COLO668 (cell line): ENCODE measurements around the gene ENOSF1.
A peak's percentile ranks its signal among the peaks of the same experiment; 100 is the strongest.

ENCODE experiments used
- DNase-seq: peaks from one replicate; lab custom pipeline; 2025; ENCODE audit not compliant: unreplicated experiment; lab: John Stamatoyannopoulos, UW

The ENOSF1 gene

DNA sequence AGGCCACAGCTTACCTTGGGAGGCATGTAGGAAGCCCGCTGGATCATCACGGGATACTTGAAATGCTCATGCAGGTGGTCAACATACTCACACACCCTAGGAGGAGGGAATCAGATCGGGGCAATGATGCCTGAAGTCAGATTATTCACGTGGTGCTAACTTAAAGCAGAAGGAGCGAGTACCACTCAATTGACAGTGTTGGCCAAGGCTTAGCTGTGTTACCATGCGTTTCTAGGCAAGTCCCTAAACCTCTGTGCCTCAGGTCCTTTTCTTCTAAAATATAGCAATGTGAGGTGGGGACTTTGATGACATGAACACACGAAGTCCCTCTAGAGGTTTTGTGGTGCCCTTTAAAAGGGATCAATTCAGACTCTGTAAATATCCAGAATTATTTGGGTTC lies 37.1 kb downstream of the ENOSF1 start:
- no peak for DNase-seq

DNA sequence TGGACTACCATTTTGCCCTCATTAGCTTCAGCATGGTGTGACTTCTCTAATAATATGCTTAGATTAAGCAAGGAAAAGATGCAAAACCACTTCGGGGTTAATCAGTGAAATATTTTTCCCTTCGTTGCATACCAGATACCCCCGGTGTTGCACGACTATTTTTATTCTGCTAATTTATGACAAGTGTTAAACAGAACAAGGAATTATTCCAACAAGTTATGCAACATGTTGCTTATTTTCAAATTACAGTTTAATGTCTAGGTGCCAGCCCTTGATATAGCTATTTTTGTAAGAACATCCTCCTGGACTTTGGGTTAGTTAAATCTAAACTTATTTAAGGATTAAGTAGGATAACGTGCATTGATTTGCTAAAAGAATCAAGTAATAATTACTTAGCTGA lies 38.7 kb downstream of the ENOSF1 start:
- no peak for DNase-seq

DNA sequence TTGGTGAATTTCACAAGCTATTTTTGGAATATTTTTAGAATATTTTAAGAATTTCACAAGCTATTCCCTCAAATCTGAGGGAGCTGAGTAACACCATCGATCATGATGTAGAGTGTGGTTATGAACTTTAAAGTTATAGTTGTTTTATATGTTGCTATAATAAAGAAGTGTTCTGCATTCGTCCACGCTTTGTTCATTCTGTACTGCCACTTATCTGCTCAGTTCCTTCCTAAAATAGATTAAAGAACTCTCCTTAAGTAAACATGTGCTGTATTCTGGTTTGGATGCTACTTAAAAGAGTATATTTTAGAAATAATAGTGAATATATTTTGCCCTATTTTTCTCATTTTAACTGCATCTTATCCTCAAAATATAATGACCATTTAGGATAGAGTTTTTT lies 39.1 kb downstream of the ENOSF1 start:
- DNase-seq, result no peak

DNA sequence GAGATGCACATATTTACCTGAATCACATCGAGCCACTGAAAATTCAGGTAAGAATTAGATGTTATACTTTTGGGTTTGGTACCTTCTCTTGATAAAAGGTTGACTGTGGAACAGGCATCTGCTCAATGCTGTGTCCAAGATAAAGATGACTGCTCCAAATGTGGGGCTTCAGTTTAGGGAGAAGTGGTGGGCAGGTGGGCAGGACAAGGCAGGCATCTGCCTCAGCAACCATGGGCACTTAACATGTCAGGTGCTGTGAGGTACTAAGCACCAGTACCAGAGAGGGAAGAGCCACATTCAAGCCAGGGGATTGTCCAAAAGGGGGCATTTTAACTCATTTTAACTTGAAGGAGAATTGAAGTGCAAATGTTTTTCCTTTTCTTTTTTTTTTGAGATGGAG lies 41.0 kb downstream of the ENOSF1 start:
- no peak for DNase-seq

DNA sequence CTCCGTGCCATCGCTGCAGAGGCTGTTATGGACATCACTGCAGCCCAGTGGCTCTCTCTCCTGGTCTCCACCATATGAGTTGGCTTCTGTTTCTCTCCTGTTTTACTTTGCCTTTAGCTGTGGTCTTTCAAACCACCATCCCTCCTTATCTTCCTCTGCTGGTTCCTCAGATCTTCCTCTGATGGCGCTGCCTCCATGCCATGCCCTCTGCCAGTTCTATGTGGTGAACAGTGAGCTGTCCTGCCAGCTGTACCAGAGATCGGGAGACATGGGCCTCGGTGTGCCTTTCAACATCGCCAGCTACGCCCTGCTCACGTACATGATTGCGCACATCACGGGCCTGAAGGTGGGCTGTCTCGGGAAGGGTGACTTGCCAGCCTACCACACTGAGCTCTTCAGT lies 41.9 kb downstream of the ENOSF1 start:
- no peak for DNase-seq

DNA sequence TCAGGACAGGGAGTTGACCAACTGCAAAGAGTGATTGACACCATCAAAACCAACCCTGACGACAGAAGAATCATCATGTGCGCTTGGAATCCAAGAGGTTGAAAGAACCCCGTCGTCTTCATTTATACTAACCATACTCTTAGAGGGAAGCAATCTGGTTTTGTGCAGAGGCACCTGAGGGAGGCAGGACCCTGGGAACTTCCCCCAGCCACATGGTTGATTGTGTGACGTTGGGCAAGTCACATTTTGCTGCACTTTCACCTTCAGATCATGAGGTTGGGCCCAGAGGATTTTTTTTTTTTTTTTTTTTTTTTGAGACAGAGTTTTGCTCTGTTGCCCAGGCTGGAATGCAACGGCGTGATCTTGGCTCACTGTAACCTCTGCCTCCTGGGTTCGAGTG lies 43.4 kb downstream of the ENOSF1 start:
- DNase-seq, result no peak

DNA sequence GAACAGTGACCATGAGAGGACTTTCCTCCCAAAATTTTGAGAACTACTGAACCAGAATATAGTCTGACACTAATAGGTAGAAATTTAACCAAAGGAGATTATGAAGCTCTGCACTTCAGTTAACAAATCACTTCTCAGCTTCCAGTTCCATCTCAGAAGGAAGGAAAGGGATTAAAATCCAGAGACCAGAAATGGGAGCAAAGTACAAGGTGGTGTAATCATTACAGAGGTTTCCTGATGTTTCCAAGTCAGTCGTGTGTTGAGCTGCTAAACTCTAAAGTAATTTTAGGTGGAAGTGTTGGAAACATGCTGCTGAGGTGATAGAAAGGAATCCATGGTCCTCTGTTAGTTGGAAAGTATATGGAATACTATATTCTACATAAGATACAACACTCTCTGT lies 44.2 kb downstream of the ENOSF1 start:
- no peak for DNase-seq

DNA sequence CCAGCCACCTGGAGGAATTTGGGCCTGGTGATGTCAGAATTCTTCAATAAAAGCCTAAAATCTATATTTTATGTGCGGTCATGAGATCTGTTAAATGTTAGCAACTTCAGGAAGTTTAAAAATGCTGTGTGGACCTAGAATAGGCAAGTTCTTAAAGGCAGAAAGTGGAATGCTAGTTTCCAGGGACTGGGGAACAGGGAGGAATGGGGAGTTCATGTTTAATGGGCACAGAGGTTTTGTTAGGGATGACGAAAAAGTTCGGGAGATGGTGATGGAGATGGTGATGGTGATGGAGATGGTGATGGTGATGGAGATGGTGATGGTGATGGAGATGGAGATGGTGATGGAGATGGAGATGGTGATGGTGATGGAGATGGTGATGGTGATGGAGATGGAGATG lies 45.8 kb downstream of the ENOSF1 start:
- DNase-seq, result no peak

DNA sequence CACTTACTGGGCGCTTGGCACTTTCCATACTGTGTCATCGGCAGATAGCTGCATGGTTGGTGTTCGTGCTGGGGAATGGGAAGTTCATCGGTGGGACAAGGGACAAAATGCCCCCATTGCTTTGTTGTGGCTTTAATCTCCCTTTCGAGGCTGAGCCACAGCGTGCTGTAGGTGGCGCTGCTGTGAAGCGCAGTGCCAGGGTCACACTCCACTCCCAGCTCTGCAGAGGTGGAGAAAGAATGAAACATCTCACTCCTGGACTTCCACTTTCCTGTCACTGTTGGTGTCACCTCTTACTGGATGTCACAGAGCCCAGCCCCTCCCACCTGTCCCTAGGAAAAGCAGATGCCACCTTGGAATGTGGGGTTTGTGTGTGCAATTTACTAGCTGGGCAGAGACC lies 46.3 kb downstream of the ENOSF1 start:
- DNase-seq, result no peak

DNA sequence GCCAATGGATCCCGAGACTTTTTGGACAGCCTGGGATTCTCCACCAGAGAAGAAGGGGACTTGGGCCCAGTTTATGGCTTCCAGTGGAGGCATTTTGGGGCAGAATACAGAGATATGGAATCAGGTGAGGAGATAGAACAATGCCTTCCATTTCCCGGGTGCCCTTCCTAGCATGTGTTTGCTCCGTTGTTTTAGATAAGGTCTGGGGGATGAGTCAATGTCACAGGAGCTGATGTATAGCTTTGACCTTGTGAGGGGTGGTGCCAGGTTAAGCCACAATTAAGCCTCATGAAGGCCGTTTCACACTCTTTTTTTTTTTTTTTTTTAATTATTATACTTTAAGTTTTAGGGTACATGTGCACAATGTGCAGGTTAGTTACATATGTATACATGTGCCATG lies 50.2 kb downstream of the ENOSF1 start:
- DNase-seq, result no peak

DNA sequence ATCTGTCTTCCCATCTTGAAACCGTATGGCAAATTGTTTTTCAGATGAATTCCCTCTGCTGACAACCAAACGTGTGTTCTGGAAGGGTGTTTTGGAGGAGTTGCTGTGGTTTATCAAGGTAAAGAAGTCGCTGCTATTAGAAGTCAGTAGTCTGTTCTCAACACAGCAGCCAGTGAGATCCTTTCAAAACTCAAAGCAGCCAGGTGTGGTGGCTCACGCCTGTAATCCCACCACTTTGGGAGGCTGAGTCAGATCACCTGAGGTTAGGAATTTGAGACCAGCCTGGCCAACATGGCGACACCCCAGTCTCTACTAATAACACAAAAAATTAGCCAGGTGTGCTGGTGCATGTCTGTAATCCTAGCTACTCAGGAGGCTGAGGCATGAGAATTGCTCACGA lies 52.8 kb downstream of the ENOSF1 start:
- no peak for DNase-seq

DNA sequence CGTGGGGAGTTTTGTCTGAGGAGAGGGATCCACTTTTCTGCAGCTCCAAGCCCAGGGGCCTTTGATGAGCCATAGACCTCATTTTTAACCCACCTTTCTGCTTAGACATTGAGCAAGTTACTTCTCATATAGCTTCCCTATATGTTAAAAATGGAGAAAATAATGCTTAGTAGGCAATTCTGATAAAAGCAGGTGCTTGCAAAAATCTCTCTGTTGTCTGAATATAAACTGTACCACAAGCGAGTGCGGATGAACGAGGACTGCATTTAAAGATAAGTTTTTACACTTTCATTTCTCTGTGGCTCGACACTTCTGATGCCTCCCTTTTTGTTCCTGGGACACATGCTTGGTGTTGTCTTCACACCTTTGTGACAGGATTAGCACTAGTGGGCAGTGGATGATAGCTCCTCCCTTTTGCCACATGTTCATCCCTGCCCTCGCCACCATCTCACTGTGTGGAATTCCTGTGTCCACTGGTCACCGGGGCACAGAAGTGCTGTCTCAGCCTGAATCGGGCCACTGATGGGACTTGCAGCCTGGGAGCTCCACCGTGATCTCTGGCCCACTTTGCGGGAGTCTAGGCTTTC lies 53.4 kb downstream of the ENOSF1 start:
- DNase-seq, result no peak

DNA sequence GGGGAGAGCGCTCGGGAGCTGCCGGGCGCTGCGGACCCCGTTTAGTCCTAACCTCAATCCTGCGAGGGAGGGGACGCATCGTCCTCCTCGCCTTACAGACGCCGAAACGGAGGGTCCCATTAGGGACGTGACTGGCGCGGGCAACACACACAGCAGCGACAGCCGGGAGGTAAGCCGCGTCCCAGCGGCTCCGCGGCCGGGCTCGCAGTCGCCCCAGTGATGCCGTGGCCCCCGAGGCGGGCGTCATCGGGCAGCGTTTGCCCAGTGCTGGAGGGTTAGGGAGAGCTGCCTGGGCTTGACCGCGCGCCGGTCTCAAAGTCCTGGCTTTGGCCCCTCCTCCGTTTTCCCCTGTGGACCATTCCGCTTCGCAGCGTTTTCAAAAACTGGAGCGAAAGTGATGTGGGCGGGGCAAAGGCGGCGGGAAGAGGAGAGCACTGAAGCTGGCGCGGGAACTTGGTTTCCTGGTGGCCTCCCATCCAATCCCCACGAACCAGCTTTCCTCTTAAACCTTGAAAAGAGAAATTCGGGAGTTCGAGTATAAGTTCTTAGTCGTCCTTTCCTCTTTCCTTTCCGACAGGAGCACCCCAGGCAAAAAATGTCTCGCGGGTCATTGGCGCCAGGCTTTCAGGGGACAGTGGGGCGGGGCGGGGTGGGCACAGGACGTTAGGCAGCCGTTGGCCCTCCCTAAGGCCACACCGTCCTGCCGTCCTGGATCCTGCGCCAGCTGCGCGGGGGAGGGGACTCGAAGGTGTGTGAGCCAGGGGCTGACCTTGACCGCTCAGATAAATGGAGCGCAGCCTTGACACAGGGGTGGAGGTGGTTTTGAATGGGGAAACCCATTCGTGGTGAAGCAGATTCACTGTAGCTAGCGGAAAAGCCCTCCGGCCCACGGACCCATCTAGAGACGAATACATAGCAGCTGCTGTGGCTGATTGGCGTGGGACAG lies 54.2 kb downstream of the ENOSF1 start:
- peak; percentile 96 for DNase-seq

DNA sequence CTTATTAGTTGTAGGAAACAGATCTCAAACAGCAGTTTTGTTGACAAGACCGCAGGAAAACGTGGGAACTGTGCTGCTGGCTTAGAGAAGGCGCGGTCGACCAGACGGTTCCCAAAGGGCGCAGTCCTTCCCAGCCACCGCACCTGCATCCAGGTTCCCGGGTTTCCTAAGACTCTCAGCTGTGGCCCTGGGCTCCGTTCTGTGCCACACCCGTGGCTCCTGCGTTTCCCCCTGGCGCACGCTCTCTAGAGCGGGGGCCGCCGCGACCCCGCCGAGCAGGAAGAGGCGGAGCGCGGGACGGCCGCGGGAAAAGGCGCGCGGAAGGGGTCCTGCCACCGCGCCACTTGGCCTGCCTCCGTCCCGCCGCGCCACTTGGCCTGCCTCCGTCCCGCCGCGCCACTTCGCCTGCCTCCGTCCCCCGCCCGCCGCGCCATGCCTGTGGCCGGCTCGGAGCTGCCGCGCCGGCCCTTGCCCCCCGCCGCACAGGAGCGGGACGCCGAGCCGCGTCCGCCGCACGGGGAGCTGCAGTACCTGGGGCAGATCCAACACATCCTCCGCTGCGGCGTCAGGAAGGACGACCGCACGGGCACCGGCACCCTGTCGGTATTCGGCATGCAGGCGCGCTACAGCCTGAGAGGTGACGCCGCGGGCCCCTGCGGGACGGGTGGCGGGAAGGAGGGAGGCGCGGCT lies 55.0 kb downstream of the ENOSF1 start, which contains the start of gene TYMS:
Gene TYMS (plus strand): TSS at position 343 of the 690 bp plus-strand sequence. CDS start 90 bp downstream, at position 433.
- DNase-seq, result peak; percentile 93

DNA sequence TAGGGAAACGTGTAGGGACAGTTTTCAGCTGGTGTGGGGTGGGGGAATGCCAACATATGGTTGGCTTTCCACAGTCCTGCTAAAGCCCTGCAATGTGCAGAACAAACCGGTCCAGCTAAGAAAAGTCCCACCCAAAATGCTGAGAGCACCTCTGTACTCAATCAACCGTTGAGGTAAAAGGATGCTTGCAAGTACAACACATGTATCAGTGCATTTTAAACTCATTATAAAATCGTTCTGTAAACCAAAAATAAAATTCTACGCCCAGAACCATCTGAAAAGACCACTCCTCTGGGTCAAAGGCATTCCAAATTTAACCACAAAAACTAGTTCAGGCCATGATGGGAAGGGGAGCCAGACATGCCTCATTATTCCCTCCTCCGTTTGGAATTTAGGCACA lies 57.0 kb downstream of the ENOSF1 start:
- DNase-seq, result no peak

DNA sequence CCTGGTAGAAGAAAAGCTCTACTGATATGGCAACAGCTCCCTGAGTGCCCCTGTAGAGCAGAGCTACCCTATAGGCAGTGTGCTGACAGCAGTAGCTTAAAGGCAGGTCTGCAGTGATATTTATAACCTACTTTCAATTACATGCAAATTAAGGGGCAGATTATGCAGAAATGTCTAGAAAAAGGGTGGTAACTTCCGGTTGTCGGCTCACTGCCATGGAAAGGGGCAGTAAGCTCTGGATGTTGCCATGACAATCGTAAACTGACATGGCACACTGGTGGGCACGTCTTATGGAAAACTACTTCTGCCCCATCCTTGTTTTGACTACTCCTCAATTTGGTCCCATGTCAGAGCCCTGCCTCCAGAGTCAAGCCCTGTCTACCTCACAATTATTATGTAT lies 57.8 kb downstream of the ENOSF1 start:
- no peak for DNase-seq

DNA sequence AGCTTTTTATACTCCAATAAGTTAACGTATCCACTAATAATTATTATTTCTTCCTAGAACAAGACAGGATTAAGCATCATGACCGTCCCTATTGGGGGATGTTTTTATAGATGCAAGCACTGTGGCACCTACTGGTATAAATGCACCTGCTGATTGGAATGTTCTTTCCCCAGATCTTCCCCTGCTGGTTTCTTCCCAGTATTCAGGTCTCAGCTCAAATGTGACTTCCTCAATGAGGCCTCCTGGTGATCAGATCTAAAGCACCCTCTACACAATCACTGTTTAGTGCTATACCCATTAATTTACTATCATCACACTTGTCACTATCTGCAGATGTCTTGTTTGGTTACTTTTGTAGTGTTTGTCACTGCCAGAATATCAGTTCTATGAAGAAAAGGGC lies 58.9 kb downstream of the ENOSF1 start:
- DNase-seq, result no peak

DNA sequence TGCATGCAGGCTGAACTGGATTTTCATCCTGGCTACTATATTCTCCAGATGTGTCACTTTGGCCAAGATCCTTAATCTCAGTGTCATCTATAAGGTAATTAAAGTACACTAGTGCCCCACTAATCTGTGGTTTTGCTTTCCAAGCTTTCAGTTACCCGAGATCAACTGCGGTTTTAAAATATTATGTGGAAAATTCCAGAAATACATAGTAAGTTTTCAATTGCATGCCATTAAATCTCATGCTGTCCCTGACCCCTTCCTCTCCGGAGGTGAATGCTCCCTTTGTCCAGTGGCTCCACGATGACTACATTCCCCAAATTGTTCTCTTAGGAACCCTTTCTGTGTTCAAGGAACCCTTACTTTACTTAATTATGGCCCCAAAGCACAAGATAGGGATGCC lies 60.3 kb downstream of the ENOSF1 start:
- DNase-seq, result no peak

DNA sequence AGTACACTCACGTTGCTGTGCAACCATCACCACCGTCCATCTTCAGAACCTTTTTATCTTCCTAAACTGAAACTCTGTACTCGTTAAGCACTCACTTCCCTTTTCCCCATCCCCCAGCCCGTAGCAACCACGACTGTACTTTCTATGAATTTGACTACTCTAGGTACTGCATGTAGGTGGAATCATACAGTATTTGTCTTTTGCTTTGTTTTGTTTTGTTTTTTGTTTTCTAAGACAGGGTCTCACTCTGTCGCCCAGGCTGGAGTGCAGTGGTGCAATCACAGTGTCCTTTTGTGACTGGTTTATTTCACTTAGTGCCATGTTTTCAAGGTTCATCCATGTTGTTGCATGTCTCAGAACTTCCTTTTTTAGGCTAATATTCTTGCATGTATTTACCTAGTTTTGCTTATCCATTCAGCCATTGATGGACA lies 62.0 kb downstream of the ENOSF1 start:
- DNase-seq, result no peak

DNA sequence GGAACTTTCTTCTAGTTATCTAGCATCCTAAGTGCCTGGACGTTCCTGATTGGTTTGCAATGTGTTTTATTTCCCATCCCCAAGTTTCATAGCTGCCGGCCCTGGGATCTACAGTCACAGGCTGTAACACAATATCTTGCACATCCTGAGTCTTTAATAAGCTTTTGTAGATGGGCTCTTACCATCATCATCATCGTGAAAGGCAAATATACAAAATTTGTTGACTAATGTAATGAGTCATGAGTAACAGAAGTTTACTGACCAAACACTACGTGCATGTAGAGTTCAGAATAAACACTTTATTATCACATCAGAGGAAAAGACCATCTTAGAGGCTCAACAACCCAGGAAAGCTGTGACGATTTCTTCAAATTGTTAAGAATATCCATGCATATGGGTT lies 63.1 kb downstream of the ENOSF1 start:
- peak; percentile 28 for DNase-seq

DNA sequence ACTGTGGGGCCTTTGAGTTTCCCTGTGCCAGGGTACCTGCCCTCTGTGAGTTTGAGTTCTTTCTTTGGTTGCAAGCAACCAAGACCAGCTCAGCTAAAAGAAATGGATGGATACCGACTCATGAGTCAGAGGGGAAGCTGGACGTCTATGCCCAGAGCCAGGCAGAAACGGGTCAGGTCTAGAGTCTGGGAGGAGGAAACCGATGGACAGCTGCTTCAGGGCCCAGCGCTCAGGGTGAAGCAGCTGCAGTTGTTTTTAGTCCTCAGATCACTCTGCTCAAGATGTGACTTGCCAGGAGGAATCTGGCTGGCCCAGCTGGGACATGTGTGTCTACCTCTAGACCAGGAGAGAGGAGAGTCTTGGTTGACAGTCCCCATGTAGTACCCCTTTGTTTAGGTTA lies 65.1 kb downstream of the ENOSF1 start:
- DNase-seq, result no peak
